ENCODE data around the gene ZNRF3.
"Not testable (repeated sequence)": the region's sequence is repeated elsewhere in the genome, so short reads cannot be mapped to it uniquely, and the experiment has no call there.

Gene ZNRF3

DNA sequence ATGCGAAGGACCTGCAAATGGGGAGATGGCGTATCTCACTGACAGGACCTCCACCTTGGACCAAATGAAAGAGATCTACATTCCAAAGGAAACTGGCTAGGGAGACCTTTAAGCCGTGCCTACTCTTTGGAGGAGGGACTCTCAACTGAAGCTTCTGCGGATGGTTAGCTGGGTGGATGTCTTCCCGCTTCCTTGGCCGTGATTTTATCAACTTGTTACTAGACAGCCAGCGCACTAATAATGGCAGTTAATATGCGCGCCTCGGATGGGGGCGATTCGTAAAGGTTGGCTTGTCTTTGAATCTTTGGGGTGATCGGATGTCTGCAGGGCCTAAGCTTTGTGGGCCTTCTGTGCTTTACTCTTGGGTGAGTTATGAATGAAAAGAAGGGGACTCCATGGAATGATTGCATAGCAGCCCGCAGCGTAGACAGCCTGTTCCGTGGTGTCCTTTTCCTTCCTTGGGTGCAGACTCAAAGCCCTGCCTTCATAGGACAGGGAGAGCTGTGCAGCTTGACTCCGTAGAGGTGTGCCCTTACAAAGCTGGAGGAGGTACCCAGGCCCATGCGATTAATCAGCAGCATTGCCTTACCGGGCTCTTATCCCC is 1.5 kb downstream of the ZNRF3 start:
- no peak for DNase-seq

DNA sequence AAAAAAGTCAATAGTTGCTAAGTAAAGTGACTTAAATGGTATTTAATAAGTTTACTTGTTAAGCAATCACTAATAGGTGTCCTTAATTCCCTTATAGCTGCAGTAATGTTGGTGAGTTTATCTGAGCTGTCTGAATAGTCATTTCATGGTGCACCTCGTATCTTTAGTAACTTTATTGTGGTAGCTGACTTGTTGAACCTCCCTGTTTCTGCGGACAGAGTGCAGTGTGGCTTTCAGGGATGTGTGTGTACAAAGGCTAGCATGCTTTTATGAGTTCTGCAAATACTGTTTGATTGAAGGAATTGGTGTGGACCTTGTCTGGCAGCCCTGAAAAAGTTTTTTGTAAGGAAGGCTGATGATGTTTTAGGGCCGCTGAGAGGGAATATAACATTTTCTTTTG is 2.6 kb downstream of the ZNRF3 start:
- no peak for DNase-seq

DNA sequence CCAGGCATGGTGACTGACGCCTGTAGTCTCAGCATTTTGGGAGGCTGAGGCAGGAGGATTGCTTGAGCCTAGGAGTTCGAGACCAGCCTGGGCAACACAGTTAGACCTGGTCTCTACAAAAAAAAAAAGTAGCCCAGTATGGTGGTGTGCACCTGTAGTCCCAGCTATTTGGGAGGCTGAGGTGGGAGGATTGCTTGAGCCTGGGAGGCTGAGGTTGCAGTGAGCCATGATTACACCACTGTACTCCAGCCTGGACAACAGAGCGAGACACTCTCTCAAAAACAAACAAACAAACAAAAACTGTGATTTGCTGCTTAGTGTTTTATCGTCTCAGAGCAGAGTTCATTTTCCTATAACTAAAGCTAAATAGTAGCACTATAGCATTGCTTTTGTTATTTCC is 3.3 kb downstream of the ZNRF3 start:
- DNase-seq: not testable (repeated sequence)

DNA sequence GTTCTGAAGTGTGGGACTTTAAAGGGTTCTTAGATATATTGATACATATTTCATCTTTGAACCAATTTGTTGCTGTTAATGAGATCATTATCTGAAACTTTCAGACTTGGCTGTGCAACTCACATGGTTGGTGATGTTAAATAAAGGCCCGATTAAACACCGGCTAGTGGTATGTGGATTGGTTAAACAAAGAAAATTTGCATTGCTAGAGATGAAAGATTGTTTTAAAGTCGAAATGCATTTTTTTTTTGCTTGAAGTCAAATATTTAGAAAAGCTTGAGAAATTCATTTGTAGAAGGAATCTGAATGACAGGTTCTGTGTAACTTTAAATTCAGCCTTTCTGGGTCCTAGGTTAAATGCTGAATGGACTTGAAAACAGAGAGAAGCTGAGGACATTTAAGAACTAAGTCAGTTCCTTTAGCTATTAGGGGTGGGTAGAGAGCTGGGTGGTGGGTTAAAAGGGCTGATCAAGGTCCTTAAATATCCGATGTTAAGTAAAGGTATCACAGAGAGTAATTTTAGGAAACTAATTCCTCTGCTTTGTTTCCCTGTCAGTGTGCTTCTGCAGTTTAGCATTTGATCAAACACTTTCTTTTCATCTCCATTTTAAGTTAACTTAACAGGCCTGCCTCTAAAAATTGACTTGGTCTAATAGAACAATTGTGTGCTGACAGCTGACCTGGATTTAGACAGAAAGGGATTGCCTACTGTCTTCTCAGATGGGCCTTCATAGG is 4.5 kb downstream of the ZNRF3 start:
- no peak for DNase-seq

DNA sequence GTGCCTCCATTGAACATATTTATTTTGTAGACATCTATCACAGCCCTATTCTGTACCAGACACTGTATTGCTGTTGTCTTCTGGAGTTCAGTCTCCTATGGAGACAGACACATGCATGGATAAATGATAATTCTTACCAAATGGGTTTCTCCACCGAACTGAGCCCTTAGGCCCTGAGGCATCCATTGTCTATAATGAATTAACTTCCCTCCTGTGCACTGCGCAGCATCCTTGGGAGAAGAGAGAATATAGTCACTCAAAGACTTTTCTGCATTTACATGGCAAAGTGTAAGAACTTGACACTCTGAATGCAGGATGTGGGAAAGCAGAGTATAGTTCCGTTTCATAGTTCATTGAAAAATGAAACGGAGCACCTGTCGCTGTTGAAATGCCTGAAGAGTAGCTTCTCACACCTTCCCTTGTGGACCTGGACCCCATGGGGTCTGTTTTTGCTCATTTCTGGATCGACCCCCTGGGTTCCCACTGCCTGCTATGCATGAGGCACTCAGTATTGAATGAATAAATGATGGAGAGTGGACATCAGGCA is 6.2 kb downstream of the ZNRF3 start:
- no peak for DNase-seq

DNA sequence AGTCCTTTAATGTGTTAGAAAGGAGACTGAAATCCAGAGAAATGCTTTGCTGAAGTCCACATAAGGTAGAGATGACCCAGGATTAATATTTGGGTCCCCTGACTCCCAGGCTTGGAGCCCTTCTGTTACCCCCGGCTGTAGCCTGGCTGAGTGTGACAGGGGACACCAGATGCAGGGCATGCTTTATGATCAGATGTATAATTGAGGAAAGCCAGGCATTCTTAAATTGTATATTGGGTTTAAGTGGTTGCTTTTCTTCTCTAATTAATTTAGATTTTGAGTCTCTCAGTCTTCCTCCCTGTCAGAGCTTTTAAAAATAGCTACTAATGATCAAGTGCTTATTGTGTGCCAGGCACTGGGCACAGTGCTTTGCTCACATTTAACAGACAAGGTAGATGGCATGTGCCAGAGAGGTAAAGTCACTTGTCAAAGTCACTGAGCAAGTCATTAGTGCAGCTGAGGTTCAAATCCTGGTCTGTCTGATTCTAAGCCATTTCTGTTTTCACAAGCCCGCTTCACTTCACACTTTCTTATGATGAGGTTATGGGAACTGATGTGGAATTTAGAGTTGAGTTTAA is 7.9 kb downstream of the ZNRF3 start:
- DNase-seq: no peak

DNA sequence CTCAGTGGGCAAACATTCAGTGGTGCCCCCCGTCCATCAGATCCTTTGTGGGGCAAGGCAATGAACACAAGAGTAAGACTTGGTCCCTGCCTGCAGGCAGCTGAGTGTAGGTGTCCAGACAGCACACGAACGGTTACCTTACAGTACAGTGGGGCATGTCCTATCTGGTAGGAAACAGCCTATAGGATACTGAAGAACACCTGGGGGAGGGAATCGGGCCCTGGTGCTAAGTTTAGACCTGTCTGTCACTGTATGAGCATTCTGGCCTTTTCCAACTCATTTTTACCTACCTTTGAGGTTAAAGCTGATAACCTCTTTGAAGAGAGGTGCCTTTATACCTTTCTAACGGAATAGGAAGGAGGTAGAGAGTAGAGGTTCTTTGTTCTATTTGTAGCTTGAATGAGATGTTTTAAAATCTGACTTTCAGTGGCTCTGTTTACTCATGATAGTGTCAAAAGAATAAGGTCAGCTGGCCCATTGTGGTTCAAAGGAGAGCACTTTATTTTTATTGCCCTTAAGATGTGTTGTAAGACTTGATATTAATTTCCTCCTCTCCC is 8.9 kb downstream of the ZNRF3 start:
- no peak for DNase-seq

DNA sequence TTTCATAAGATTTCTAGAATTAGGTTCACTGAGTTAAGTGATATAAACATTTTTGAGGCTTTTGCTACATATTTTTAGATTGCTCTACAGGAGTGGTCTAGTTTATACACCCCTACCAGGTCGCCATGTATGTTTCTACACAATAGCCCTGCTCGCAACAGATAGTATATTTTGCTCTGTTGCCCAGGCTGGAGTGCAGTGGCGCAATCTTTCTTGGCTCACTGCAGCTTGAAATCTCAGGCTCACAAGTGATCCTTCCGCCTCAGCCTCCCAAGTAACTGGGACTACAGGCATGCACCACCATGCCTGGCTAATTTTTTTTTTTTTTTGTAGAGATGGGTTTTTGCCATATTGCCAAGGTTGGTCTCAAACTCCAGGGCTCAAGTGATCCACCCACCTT is 10.4 kb downstream of the ZNRF3 start:
- no peak for DNase-seq

DNA sequence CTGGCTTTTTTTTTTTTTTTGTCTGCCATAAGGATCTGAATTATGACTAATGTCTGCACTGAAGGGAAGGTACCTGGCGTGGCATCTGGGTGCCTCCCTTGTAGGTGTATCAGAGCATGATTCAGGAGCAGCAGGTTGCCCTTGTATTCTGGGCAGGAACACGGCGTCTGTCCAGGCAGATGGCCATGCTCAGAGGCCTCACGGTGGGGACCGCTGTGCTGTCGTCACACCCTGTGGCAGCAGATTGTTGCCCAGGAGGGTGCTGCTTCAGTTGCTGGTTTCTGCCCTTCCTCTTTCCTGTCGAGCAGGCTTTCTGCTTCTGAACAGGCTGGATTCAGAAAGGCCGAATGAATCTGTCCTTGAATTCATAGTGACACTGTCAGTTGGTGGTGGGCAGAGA is 11.0 kb downstream of the ZNRF3 start:
- DNase-seq: no peak

DNA sequence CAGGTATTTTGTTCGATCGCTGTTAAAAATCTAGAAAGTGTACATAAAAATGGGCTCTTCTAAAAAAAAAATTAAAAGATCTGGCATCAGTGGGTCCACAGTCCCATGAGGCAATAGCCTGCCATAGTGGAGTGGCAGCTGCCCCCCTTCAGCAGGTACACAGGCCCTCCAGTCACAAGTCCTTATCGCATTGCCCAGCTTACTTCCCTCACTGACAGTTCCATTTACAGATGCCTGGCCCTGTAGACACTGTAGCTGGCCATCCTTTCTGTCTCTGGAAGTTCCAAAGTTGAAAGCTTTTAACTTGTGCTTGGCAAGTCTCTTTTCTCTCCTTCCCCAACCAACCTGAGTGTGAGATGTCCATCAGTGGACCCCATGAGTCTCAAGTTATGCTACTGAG is 11.4 kb downstream of the ZNRF3 start:
- DNase-seq: no peak

DNA sequence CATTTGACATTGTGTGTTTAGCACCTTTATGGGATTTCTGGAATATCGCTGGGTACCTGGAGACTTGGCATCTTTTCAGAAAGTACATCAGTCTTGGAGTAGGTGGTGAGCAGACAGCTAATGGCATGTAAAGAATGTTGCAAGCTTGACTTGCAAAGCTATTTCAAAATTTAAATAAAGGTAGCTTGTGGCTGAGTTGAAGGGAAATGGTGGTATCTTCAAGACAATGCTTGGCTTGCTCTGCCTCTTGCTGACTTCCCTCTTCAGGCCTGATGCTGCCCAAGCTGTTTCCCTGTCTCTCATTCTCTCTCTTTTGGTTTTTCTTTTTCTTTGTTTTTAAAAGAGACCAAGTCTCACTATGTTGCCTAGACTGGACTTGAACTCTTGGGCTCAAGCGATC is 13.2 kb downstream of the ZNRF3 start:
- DNase-seq: no peak

DNA sequence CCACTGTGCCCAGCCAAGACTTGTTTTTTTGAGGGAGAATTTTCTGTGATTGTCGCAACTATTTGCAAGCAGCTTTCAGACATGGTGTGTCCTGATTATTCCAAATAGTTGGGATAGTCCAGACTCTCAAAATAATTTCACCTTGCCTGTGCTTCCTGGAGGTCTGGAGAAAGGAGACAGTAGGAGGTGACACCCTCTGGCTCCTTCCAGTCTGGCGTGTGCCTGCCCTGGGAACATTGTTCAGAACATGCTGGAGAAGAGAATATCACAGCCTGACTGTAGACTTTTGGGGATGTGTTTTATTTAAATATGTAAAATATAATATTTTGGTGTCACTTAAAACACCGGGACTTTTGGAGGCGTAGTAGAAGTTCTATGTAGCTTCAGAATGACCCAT is 14.9 kb downstream of the ZNRF3 start:
- no peak for DNase-seq

DNA sequence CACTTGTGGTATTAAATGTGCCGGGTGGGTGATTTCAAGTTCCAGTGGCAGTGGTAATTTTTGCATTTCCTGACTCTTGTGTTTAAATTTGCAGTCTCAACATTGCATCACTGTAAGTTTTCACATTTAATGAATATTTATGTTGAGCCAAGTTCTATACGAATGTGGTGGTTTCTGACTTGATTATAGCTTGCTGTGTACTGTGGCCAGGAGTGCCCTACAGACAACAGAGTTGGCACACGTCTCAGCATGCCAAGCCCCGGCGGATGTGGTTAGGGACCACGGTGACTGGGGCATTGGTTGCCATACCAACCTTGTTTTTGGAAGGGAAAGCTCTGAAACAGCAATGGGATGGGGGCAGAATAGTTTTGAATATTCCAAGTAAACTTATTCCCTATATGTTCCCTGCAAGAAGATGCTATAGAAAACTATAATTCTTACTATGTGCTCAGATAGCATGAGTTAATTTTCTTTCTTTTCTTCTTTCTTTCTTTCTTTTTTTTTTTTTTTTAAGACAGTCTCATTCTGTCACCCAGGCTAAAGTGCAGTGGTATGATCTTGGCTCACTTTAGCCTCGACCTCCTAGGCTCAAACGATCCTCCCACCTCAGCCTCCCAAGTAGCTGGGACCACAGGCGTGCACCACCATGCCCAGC is 16.0 kb downstream of the ZNRF3 start:
- DNase-seq: peak; percentile 39

DNA sequence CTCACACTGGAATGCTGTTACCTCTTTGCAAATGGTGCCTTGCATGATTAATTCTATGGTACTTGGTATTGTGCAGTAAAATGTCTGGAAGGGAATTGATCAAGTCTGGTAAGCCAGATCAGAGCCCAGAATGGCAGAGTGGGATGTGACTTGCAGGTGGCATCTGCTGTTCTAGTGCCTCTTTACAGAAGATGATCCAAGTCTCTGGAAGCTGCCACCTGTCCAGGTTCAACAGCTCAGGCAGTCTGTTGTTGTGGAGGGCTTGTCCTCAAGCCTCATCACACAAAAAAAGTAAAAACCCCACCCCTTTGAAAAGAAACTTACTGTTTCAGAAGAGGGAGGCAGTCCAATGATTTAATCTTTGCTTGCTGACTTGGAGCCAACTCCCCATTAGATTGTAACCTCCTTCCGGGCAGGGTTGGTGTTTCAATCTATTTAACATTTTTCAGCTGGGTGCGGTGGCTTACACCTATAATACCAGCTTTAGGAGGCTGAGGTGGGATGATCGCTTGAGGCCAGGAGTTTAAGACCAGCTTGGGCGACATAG is 17.1 kb downstream of the ZNRF3 start:
- DNase-seq: no peak

DNA sequence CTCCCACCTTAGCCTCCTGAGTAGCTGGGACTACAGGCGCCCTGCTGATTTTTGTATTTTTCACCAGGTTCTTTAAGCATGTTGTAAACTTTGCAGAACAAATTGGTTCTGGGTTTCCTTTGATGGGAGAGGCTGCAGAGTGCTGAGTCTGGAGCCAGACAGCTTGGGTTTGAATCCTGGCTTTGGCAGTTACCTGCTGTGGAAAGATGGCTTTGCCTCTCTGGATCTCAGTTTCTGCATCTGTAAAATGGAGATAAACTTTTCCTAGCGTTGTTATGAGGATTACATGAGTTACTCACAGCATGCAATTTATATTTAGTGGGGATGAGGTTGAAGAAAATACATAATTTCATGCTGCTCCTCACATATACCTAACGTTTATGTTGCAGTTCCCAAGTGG is 19.1 kb downstream of the ZNRF3 start:
- no peak for DNase-seq

DNA sequence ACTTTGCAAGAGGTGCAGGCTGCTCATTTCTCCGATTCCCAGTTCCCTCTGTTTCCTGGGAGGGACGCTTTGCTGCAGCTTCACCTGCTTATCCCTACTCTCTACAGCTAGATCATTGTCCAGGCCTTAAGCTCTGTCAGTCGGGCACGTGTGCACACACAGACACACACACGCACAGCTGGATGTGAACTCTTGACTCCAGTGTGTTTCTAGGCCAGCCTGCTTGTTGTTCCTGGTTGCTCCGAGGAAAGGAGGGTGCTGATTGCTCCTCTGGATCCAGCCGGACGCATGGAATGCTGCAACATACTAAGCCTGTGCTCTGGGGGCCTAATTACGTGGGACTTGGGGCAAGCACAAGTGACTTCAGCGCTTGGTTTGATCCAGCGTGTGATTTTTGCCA is 19.7 kb downstream of the ZNRF3 start:
- no peak for DNase-seq

DNA sequence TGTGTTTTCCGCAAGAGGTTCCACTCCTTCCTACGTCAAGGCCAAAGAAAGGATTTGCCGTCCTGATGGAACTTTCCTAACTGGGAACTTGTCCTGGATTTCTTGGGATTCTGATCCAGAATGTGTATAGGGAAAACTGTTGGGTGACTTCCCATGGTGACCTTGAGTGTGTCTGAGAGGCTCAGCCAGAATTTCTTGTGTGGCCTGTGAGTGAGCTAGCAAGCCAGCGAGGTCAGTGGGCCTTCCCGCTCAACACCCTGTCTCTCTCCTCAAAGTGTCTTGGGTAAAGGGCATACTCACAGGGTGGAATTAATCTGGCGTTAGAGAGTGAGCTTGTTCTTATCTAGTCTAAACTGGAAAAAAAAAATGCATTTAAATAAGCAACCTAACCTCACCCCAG is 20.4 kb downstream of the ZNRF3 start:
- no peak for DNase-seq

DNA sequence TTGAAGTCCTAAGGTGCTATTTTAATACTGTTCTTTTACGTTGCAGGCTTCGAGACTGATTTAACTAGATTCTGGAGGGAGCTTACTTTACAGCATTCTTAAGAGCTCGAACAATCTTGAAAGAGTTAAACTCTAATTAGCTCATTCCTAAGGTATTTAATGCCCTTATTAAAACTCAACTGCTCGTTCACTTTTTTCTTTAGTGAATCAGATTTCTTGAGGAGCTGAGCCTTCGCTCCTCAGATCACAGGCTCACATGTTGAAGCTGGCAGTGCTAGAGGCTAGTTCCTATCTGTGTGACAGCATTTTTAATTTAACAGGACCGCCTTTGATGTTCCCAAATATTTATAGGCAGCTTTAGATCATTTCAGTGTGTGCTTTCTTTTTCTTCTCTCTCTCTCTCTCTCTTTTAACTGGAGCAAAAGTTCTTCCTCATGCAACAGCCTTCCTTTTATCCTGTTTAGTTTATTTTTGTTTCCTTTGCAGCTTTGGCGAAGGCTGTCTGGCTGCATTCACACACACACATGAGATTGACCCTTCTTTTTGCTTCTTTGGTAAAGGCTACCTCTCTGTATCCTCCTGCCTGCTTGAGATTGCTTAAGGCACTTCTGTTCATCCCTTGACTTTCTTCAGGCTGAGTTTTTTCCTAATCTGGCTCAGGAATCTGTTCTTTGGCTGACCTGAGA is 21.0 kb downstream of the ZNRF3 start:
- no peak for DNase-seq

DNA sequence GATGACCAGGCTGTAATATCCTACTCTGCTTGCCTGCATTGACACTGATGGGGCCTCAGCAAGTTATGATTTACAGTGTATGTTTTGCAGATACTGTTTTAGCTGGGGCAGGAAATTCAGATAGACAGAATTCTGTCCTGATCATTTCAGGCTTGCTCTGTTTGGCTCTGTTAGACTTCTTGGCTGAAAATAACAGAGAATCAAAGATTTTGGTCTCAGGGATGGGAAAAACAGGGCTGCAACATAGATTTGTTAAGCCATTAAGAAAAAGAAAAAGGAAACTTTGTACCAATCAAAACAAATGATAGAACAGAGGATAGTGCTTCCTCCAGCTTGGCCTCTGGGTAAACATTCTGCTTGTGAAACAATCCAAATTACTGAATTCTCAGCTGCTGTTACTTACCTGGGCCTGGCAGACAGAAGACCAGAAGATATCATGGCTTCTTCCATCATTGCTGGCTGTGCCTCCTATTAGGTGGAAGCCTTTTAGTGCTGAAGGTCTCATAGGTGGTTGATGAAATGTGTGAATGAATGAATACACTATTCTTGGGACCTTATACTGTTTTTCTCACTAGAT is 22.0 kb downstream of the ZNRF3 start:
- DNase-seq: no peak

DNA sequence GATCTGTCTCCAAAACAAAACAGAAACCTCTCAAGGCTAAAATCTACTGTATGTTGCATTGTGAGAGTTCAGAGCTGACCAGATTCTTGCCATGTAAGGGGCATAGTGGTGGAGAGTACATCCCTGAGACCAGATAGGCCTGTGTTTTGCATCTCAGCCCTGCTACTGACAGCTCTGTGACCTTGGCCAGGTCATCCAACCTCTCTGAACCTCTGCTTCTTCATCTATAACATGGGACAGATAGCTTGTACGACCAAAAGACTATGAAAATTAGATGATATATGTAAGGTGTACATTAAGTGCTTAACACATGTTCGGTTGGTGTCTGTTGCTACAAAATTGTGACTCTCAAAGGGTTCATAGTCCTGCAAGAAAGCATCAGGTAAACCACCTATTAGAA is 22.9 kb downstream of the ZNRF3 start:
- DNase-seq: no peak

DNA sequence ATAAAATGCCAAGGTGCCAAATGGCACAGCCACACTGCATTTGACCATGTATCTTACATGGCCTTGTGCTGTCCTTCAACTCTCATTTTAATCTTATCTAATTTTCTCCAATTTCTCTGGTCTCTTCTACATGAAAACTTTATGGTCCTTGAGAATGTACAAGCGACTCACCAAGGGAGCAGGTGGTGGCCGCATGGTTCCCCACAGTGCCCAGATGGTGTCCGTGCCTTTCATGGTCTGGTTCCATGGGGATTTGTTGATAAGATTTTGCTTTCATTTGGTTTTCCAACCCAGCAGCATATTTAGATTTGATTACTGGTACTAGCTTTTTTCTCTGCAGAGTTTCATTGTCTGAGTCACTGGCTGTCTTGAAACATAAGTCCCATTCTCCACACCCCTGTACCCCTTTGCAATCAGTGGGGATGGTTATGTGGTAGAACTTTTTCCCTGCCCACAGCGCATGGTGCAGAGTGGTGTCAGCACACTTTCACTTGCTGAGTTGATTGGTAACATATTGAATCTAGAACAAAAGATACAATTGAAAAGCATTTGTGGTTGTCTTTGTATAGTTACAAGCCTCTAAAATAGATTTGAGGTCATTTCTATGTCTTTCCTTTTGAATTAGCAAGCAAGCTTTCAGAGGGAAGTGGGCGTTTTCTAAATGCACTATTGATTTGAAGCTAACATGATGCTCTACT is 24.1 kb downstream of the ZNRF3 start:
- DNase-seq: no peak

All from fibroblast of skin of scalp (primary cell).